GM21528 (cell line): ENCODE data around the gene C13orf46.

ENCODE experiments used
- ATAC-seq: cut with Tn5 transposase; IDR thresholded peaks from one replicate; pipeline ENCODE4 v1.9.1; 2021; ENCODE audit warnings: mild to moderate bottlenecking, moderate library complexity; ENCODE audit not compliant: unreplicated experiment, low FRiP score

The C13orf46 gene

DNA sequence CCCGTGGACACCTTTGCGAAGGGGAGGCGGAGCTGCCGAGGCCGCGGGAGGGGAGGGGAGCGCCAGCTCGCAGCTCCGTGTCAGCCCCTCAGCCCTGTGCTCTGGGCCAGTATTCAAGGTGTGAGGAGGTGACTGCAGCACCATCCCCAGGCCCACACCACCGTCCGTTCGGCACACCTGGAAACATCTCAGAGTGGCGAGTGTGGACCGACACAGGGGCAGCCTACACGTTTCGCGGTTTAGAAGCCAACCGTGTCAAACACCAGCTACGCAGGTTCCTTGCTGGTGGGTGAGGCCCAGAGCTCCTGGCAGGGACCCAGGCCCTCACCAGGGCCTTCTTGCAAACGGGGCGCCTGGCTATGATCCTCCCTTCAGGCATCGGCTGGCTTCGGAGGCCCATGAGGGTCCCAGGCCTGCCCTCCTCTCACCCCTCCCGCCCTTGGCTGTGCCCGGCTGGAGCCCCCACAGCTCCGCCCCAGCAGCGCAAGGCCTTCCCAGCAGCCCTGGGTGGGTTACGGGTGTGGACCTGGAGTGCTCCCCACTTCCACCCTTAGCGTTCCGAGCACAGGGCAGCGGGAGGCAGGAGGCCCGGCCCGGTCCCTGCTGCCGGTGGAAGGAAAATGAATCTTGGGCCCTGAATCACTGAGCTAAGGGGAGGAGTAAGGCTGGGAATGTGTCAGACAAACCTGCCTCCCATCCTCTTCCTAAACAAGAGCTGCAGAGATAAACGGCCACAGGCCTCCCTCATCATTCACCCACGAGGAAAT is 1.2 kb downstream of the C13orf46 start:
- no peak for ATAC-seq

DNA sequence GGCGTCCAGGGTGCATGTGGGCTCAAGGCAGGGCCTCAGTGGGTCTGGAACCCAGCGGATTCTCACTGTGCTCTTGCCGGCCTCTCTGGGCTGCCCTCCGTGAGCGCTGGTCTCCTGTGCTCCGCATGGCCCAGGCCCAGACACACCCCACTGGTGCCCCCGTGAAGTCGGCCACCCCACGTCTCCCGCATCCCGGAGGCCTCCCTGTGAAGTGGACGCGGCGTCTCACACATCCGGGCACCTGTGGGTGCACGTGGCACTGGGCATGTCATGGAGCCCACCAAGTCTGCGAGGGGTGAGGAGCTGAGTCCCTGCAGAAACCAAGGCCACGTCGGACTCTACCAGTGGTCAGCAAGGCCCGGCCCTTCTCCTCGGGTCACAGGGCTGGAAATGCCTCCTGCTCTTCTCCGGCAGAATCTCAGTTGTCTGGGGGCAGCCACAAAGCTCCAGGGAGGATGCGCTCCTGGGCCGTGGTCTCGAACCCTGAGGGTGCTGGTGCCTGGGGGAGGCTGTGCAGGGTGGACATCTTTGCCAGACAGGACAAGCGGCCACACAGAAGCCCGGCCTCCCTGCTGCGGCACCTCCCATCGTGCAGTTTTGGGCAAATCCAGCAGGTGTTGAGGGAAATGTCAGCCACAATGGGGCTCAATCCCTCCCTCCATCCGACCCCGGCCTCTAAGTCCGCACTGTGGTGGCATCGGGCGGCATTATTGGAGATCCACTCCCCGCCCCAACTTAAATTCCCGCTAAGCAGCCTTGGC is 2.2 kb downstream of the C13orf46 start:
- no peak for ATAC-seq

DNA sequence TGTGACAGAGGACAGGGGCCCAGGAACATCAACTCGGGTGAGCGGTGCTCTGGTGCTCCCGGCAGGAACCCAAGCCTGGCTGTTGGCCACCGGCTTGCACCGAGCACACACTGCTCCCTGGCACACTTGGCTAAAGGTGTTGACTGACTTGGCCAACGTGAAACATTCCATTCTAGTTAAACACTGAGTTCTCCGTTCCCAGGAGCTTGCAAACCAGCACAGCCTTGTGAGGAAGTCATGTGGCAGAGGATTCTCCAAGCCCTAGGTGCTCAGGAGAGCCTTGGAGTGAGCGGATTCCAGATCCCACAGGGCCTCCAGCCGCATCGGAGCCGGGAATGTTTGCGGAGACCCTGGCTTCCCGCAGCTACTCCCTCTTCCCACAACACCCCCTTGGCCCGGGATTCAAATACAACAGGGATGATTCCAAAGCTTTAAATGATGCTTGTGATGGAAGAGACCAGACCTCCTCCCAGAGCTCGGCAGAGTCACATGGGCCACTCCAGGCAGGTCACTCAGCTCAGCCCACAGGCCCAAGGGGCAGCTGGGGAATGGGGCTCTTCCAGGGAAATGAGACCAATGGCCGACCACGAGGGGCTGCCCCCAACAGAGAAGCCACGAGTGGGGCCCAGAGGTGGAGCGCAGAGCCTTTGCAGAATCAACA is 2.9 kb downstream of the C13orf46 start:
- no peak for ATAC-seq

GRCh38 chr13:113969973-113970611 is 3.8 kb downstream of the C13orf46 start:
- ATAC-seq: no peak

DNA sequence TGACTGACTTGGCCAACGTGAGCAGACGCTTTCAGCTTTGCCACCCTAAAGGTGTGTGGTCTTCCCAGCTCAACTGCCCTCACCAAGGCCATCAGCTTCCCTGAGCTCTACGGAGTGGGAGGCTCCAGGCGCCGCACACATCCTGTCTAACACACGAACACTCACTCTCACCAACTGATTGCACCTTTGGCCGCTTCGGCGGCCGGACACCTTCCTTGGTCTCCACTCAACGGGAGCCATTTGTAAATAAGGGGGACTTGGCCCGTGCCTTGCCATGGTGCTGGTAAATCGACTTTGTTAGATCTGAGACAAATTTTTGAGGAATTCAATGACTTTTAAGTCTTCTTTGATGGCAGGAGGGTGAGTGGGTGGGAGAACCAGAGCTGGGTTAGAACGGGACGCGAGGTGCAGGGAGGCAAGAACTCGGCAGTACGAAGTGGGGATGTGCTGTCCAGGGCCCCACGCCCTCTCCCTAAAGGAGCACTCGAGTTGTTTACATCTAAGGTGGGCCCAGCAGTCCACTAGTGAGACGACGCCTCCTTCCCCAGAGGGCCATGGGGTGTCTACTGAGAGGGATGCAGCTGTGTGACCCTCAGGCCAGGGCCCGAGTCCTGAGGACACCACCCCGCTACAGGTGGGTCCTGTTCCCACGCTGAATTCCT is 4.4 kb downstream of the C13orf46 start:
- ATAC-seq: no peak

DNA sequence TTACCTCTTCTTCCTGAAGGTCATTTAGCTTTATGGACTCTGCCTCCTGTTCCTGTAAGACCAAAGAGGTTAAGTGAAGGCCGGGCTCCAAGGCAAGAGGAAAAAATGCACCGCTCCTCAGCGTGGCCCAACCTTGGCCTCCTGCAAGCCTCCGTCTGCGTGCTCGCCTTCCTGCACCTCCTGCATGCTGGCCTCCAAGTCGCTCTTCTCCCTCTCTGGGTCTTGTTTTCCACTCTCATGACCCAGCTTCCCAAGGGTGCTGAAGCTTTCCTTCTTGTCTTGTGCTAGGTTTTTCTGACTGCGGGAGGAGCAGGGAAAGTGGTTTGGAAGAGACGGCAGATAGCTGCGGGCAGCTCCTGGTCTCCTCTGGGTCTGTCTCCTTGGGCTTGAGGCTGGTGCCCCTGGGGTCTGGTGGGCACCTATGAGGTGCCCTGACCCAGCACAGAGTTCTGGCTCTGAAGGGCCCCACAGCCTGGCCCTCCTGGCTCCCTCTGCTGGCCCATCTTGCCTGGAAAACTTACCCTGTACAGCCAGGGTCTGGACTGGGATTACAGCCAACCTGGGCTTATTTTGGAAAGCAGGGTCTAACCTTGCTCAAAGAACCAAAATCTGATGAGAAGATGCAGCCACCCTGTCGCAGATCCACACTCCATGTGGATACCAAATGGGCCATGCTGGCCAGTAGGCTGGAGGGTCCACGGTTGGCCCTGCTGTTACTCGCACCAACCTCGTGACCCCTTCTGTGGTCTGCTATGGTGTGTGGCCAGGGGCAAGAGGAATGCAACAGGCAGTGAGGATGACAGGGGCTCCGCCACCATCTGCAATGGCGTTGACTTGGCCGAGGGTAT is 5.2 kb downstream of the C13orf46 start:
- ATAC-seq: no peak

DNA sequence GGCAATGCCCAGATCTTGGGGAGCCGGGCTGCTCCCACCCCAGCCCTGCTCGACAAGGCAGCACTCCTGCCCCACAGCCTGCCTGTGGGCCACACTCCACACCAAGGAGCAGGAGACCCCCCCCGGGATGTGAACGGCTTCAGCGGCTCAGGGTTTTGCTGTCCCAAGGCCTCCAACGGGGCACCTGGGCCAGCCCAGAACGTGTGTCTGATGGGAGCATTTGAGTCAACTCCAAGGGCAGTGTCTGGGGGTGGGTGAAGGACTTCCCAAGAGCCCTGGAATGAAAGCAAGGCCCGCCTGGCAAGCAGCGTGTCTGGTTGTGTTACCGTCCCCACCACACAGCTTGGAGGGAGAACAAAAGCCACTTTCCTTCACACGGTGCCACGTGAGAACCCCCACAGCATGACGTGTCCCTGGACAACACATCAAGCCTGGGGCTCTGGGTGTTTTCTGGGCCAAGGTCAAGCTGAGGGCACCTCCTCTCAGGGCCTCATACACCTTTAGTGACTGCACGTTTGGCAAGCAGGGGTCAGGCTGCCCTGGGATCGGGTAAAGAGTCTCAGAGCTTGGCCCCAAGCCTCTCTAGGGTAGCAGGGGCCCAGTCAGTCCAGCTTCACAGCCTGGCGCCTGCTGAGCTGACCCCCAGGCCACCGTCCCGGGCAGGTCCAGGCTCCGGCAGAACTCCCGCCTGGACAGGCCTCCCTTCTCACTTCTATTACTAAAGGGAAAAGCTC is 6.0 kb downstream of the C13orf46 start:
- no peak for ATAC-seq

DNA sequence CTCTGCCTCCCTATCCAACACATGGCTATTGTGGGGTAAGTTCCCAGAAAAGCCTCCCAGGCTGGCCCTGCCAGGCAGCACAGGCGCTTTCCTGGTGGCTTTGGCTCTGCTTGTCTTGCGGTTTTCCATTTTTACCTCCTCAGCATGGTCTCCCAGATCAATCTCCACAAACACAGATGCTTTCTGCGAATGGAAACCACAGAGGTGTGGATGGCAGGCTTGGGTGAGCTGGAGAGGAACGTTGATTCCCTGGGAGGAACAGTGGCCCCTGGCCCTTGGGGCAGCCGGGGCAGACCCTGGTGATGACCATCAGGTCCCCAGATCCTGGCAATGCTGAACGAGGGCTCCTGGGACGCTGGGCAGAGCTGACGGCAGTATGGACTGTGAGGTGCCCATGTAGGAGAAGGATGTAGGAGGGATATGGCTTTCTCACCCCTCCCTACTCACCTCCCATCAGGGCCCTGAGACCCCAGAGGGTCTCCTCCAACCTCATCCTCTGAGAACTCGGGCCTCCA is 6.6 kb downstream of the C13orf46 start:
- no peak for ATAC-seq

GRCh38 chr13:113965968-113966884 is 7.7 kb downstream of the C13orf46 start:
- no peak for ATAC-seq

- no peak for ATAC-seq
These were observed 8.4 kb downstream of the C13orf46 start for GRCh38 chr13:113965383-113965874.

- no peak for ATAC-seq
These were observed 9.5 kb downstream of the C13orf46 start for GRCh38 chr13:113964251-113964995.

- ATAC-seq: no peak
These were observed 10.5 kb downstream of the C13orf46 start for GRCh38 chr13:113963376-113963775.

DNA sequence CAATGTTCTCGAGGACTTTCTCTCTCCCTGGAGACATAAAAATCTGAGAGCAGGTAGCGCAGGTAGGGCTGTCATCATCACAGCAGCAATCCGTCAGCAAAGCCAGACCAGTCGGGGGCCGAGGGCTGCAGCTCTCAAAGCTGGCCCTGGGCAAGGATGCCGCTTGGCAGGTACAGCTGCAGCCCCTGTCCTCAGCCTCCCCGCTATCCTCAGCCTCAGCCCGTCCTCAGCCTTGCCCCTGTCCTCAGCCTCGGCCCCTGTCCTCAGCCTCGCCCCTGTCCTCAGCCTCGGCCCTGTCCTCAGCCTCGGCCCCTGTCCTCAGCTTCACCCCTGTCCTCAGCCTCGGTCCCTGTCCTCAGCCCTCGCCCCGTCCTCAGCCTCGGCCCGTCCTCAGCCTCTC is 10.9 kb downstream of the C13orf46 start:
- no peak for ATAC-seq

DNA sequence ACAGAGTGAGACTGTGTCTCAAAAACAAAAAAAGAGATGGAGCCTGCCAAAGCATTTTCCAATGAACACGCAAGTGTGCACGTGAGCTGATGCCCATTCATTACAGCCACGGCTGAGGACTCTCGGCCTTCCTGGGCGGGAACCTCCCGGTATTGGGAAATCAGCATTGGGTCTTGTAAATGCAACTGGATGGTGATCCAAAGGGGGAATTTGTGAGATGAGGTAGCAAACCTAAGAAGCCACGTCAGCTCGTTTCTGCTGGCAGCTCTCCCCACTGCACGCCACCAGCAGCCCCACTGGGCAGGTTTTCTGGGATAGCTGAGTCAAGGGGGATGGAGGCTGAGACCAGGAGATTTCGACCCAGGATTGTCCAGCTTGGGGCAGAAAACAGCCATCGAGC is 11.5 kb downstream of the C13orf46 start:
- ATAC-seq: no peak

GRCh38 chr13:113960276-113960948 is 13.5 kb downstream of the C13orf46 start:
- no peak for ATAC-seq

- ATAC-seq: no peak
These were observed 14.7 kb downstream of the C13orf46 start for GRCh38 chr13:113959198-113959597.
